H1 (cell line): ENCODE data around the gene APOL4. TPM values are rescaled to one million over a fixed set of nuclear protein-coding genes. Genes with fewer than 3 reads are reported as not detected.

Experiments
- ASH2L ChIP-seq: fragments of 200-600, 300-600 bp; sonication (generic); IDR thresholded peaks from one replicate; pipeline ENCODE4 v1.7.1; 2017; ENCODE audit warnings: low read length
- BRCA1 ChIP-seq: IDR thresholded peaks from 2 replicates; pipeline ENCODE4 v1.6.1; 2012; ENCODE audit warnings: low read depth, low read length, improper control_type of control experiment
- CEBPB ChIP-seq: IDR thresholded peaks from 2 replicates; pipeline ENCODE4 v1.6.1; 2012; ENCODE audit warnings: low read depth, low read length
- FOSL1 ChIP-seq: IDR thresholded peaks from 2 replicates; pipeline ENCODE4 v1.6.1; 2011; ENCODE audit warnings: mild to moderate bottlenecking, low read depth, low read length, moderate library complexity; ENCODE audit not compliant: insufficient read depth
- GTF2F1 ChIP-seq: IDR thresholded peaks from 2 replicates; pipeline ENCODE4 v1.6.1; 2012; ENCODE audit warnings: low read depth, low read length, improper control_type of control experiment, borderline replicate concordance
- HDAC6 ChIP-seq: IDR thresholded peaks from one replicate; pipeline ENCODE4 v1.7.1; 2012; ENCODE audit warnings: low read depth, mild to moderate bottlenecking, inconsistent platforms, low read length, moderate library complexity
- POLR2A ChIP-seq, 2 experiments: IDR thresholded peaks; 1 replicate in 1 of 2; 2 replicates in 1 of 2; pipeline ENCODE4 v1.6.1; 2011; ENCODE audit warnings: low read depth in 2 of 2, low read length in 2 of 2, mild to moderate bottlenecking in 2 of 2; ENCODE audit errors: control extremely low read depth in 1 of 2
- SP1 ChIP-seq: IDR thresholded peaks from 2 replicates; pipeline ENCODE4 v1.6.1; 2011; ENCODE audit warnings: low read depth, low read length
- TAF1 ChIP-seq: IDR thresholded peaks from 2 replicates; pipeline ENCODE4 v1.6.1; 2011; ENCODE audit warnings: mild to moderate bottlenecking, low read depth, low read length
- TEAD4 ChIP-seq: IDR thresholded peaks from 2 replicates; pipeline ENCODE4 v1.6.1; 2012; ENCODE audit warnings: low read depth, low read length, inconsistent platforms, mixed read lengths
- ZNF274 ChIP-seq: IDR thresholded peaks from 2 replicates; pipeline ENCODE4 v1.7.0; 2012; ENCODE audit warnings: low read length, borderline replicate concordance; ENCODE audit errors: extremely low read depth
- polyA plus RNA-seq, 7 experiments: library from polyadenylated mRNA; depleted of rRNA in 3 of 7; stranded (reverse) in 5 of 7; unstranded in 2 of 7; fragments of >200 nt in 5 of 7; fragments of 200-250 nt in 2 of 7; gene quantifications; 1 replicate in 5 of 7; 2 replicates in 1 of 7; 4 replicates in 1 of 7; pipeline versions ENCODE4 v1.2.1 to v1.2.3, GENCODE V29; 2011 to 2013; ENCODE audit warnings: missing spikeins in 2 of 7, mixed read lengths in 2 of 7
- total RNA-seq: library from RNA; stranded (reverse); fragmentation: NEBNext Ultra II Directional; extraction: Animal tissue kit (Norgen Biotek cat#: 25700); gene quantifications from 2 replicates; pipeline ENCODE4 v1.2.1, GENCODE V29; 2021
- TF ChIP-seq, protein P1 (sequence below): fragments of 300-600 bp; sonication (generic); IDR thresholded peaks from 2 replicates; pipeline ENCODE4 v1.7.1; 2012; ENCODE audit warnings: low read length, moderate library complexity, mild to moderate bottlenecking, inconsistent platforms; ENCODE audit not compliant: insufficient replicate concordance
- TF ChIP-seq, protein P2 (sequence below): IDR thresholded peaks from 2 replicates; pipeline ENCODE4 v1.6.1; 2012; ENCODE audit warnings: inconsistent platforms

APOL4 gene
- total and polyA plus RNA-seq, 2 of the 8 experiments (the other 6 are each of a cell fraction or from before 2014, with no cell fraction given): 0.02 TPM; not detected in 1

GRCh38 chr22:36234919-36235318 is 33.3 kb upstream of the APOL4 start (continued):
- TF ChIP-seq, protein P1, sequence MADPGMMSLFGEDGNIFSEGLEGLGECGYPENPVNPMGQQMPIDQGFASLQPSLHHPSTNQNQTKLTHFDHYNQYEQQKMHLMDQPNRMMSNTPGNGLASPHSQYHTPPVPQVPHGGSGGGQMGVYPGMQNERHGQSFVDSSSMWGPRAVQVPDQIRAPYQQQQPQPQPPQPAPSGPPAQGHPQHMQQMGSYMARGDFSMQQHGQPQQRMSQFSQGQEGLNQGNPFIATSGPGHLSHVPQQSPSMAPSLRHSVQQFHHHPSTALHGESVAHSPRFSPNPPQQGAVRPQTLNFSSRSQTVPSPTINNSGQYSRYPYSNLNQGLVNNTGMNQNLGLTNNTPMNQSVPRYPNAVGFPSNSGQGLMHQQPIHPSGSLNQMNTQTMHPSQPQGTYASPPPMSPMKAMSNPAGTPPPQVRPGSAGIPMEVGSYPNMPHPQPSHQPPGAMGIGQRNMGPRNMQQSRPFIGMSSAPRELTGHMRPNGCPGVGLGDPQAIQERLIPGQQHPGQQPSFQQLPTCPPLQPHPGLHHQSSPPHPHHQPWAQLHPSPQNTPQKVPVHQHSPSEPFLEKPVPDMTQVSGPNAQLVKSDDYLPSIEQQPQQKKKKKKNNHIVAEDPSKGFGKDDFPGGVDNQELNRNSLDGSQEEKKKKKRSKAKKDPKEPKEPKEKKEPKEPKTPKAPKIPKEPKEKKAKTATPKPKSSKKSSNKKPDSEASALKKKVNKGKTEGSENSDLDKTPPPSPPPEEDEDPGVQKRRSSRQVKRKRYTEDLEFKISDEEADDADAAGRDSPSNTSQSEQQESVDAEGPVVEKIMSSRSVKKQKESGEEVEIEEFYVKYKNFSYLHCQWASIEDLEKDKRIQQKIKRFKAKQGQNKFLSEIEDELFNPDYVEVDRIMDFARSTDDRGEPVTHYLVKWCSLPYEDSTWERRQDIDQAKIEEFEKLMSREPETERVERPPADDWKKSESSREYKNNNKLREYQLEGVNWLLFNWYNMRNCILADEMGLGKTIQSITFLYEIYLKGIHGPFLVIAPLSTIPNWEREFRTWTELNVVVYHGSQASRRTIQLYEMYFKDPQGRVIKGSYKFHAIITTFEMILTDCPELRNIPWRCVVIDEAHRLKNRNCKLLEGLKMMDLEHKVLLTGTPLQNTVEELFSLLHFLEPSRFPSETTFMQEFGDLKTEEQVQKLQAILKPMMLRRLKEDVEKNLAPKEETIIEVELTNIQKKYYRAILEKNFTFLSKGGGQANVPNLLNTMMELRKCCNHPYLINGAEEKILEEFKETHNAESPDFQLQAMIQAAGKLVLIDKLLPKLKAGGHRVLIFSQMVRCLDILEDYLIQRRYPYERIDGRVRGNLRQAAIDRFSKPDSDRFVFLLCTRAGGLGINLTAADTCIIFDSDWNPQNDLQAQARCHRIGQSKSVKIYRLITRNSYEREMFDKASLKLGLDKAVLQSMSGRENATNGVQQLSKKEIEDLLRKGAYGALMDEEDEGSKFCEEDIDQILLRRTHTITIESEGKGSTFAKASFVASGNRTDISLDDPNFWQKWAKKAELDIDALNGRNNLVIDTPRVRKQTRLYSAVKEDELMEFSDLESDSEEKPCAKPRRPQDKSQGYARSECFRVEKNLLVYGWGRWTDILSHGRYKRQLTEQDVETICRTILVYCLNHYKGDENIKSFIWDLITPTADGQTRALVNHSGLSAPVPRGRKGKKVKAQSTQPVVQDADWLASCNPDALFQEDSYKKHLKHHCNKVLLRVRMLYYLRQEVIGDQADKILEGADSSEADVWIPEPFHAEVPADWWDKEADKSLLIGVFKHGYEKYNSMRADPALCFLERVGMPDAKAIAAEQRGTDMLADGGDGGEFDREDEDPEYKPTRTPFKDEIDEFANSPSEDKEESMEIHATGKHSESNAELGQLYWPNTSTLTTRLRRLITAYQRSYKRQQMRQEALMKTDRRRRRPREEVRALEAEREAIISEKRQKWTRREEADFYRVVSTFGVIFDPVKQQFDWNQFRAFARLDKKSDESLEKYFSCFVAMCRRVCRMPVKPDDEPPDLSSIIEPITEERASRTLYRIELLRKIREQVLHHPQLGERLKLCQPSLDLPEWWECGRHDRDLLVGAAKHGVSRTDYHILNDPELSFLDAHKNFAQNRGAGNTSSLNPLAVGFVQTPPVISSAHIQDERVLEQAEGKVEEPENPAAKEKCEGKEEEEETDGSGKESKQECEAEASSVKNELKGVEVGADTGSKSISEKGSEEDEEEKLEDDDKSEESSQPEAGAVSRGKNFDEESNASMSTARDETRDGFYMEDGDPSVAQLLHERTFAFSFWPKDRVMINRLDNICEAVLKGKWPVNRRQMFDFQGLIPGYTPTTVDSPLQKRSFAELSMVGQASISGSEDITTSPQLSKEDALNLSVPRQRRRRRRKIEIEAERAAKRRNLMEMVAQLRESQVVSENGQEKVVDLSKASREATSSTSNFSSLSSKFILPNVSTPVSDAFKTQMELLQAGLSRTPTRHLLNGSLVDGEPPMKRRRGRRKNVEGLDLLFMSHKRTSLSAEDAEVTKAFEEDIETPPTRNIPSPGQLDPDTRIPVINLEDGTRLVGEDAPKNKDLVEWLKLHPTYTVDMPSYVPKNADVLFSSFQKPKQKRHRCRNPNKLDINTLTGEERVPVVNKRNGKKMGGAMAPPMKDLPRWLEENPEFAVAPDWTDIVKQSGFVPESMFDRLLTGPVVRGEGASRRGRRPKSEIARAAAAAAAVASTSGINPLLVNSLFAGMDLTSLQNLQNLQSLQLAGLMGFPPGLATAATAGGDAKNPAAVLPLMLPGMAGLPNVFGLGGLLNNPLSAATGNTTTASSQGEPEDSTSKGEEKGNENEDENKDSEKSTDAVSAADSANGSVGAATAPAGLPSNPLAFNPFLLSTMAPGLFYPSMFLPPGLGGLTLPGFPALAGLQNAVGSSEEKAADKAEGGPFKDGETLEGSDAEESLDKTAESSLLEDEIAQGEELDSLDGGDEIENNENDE: no peak
- TF ChIP-seq FOSL1 (no peak), BRCA1 (no peak), ASH2L (no peak), ZNF274 (no peak), GTF2F1 (no peak), TEAD4 (no peak), CEBPB (no peak), POLR2A (IDR thresholded peaks at IDR 0.05; ENCODE audit: control extremely low read depth in 1 of 2, low read depth in 2 of 2, low read length in 2 of 2) (no peak), SP1 (no peak), HDAC6 (no peak), TAF1 (no peak)
- TF ChIP-seq, protein P2, sequence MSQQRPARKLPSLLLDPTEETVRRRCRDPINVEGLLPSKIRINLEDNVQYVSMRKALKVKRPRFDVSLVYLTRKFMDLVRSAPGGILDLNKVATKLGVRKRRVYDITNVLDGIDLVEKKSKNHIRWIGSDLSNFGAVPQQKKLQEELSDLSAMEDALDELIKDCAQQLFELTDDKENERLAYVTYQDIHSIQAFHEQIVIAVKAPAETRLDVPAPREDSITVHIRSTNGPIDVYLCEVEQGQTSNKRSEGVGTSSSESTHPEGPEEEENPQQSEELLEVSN: no peak
